GM12878 (cell line): Measurements from ENCODE around the gene NUP214. TPM values are rescaled to one million over a fixed set of nuclear protein-coding genes. Genes with fewer than 3 reads are reported as not detected.

ENCODE experiments used
- BCL11A ChIP-seq: IDR thresholded peaks from 2 replicates; pipeline ENCODE4 v1.6.1; 2011; ENCODE audit warnings: low read depth, low read length
- CBX5 ChIP-seq: sonication (generic); IDR thresholded peaks from 2 replicates; pipeline ENCODE4 v1.6.1; 2016; ENCODE audit warnings: low read depth, moderate library complexity, mild to moderate bottlenecking, inconsistent platforms
- FOXM1 ChIP-seq: IDR thresholded peaks from 2 replicates; pipeline ENCODE4 v1.6.1; 2012; ENCODE audit warnings: low read depth, mild to moderate bottlenecking, inconsistent platforms, low read length, moderate library complexity
- GABPA ChIP-seq: IDR thresholded peaks from 2 replicates; pipeline ENCODE4 v1.6.1; 2014; ENCODE audit warnings: antibody characterized with exemption, low read depth, mild to moderate bottlenecking, inconsistent platforms
- LARP7 ChIP-seq: fragments of 450-650 bp; IDR thresholded peaks from 2 replicates; pipeline ENCODE4 v1.6.1; 2017; ENCODE audit warnings: mild to moderate bottlenecking
- NFIC ChIP-seq: IDR thresholded peaks from 2 replicates; pipeline ENCODE4 v1.6.1; 2012; ENCODE audit warnings: low read depth, mild to moderate bottlenecking, inconsistent platforms, low read length, moderate library complexity
- REST ChIP-seq: IDR thresholded peaks from 2 replicates; pipeline ENCODE4 v1.6.1; 2012; ENCODE audit warnings: mild to moderate bottlenecking, low read depth, low read length
- SUZ12 ChIP-seq: fragments of 200-600 bp; sonication (generic); IDR thresholded peaks from one replicate; pipeline ENCODE4 v1.6.1; 2018; ENCODE audit warnings: antibody characterized with exemption, mild to moderate bottlenecking; ENCODE audit not compliant: unreplicated experiment
- TARDBP ChIP-seq: IDR thresholded peaks from 2 replicates; pipeline ENCODE4 v1.6.1; 2016; ENCODE audit warnings: borderline replicate concordance
- TCF7 ChIP-seq: IDR thresholded peaks from 2 replicates; pipeline ENCODE4 v1.6.1; 2014; ENCODE audit warnings: antibody characterized with exemption, borderline replicate concordance
- ZNF687 ChIP-seq: fragments of 450-650 bp; IDR thresholded peaks from 2 replicates; pipeline ENCODE4 v1.6.1; 2017; ENCODE audit warnings: mild to moderate bottlenecking, moderate library complexity
- polyA plus RNA-seq, 11 experiments: library from polyadenylated mRNA; depleted of rRNA in 4 of 11; unstranded in 6 of 11; stranded (reverse) in 5 of 11; fragments of >200 nt; fragmentation: Nextera tagmentation in 4 of 11; fragmentation: Illumina TruSeq in 1 of 11; extraction: Ambion mirVana in 4 of 11; extraction: Trizol in 1 of 11; gene quantifications; 1 replicate in 1 of 11; 2 replicates in 10 of 11; pipeline versions ENCODE4 v1.2.1 to v1.2.3, GENCODE V29; 2011 to 2016; ENCODE audit warnings: inconsistent platforms in 2 of 11, missing spikeins in 2 of 11, low read depth in 1 of 11
- total RNA-seq, 4 experiments: library from RNA; depleted of rRNA in 3 of 4; stranded (reverse); fragments of >200 nt in 3 of 4; fragmentation: Illumina TruSeq in 1 of 4; extraction: Trizol in 1 of 4; gene quantifications; 2 replicates each; pipeline versions ENCODE4 v1.2.1 to v1.2.3, GENCODE V29; 2013 to 2021

Gene NUP214
- total and polyA plus RNA-seq, 10 of the 15 experiments (the other 5 are each of a cell fraction or from before 2014, with no cell fraction given): 11.7 to 53.8 (median 17.6) TPM

GRCh38 chr9:131169563-131170240 is 44.3 kb downstream of the NUP214 start (continued):
- no peak for TF ChIP-seq REST
- TF ChIP-seq BCL11A: no peak
- TF ChIP-seq NFIC: no peak
- TF ChIP-seq CBX5: no peak
- TF ChIP-seq GABPA: no peak
- no peak for TF ChIP-seq TARDBP
- no peak for TF ChIP-seq SUZ12
- TF ChIP-seq TCF7: no peak
- no peak for TF ChIP-seq ZNF687
- no peak for TF ChIP-seq LARP7
- TF ChIP-seq FOXM1: no peak
